HPDE6-E6E7 (cell line): ENCODE measurements around the gene BPI.
"Not testable (repeated sequence)": the region's sequence is repeated elsewhere in the genome, so short reads cannot be mapped to it uniquely, and the experiment has no call there.

Experiments
- DNase-seq: peaks from one replicate; pipeline ENCODE4 v3.0.0; 2011; ENCODE audit warnings: missing footprints; ENCODE audit errors: extremely low spot score

BPI gene

GRCh38 chr20:38277691-38278090 is 26.3 kb upstream of the BPI start:
- no peak for DNase-seq

GRCh38 chr20:38278131-38278530 is 25.8 kb upstream of the BPI start:
- DNase-seq, result no peak

DNA sequence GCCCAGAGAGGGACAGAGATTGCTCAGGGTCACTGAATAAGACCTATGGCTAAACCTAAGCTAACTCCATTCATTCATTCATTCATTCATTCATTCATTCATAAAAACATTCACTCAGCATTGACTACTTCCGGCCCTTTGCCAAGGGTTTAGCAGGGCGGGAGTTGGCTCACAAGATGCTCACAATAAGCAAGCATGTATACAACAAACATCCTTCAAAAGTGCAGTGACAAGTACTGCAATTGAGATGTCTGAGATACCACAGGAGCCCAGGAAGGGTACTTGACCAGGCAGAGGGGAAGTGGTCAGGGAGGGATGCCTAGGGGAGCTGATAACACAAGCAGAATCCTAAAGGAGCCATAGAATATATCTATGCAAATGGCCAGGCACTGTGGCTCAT is 25.2 kb upstream of the BPI start:
- no peak for DNase-seq

DNA sequence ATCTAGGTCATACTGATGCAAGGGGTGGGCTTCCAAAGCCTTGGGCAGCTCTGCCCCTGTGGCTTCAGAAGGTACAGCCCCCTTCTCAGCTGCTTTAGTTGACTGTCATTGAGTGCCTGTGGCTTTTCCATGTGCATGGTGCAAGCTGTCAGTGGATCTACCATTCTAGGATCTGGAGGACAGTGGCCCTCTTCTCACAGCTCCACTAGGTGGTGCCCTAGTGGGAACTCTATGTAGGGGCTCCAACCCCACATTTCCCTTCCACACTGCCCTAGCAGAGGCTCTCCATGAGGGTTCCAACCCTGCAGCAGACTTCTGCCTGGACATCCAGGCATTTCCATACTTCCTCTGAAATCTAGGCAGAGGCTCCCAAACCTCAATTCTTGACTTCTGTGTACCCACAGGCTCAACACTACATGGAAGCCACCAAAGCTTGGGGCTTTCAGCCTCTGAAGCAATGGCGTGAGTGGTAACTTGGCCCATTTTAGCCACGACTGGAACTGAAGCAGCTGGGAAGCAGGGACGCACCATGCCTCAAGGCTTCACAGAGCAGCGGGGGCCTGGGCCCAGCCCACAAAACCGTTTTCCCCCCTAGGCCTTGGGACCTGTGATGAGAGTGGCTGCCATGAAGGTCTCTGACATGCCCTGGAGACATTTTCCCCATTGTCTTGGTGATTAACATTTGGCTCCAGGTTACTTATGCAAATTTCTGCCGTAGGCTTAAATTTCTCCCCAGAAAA is 22.6 kb upstream of the BPI start:
- DNase-seq, result not testable (repeated sequence)

- no peak for DNase-seq
These were observed 20.7 kb upstream of the BPI start for GRCh38 chr20:38283236-38283635.

GRCh38 chr20:38284066-38284650 is 19.8 kb upstream of the BPI start:
- not testable (repeated sequence) for DNase-seq

DNA sequence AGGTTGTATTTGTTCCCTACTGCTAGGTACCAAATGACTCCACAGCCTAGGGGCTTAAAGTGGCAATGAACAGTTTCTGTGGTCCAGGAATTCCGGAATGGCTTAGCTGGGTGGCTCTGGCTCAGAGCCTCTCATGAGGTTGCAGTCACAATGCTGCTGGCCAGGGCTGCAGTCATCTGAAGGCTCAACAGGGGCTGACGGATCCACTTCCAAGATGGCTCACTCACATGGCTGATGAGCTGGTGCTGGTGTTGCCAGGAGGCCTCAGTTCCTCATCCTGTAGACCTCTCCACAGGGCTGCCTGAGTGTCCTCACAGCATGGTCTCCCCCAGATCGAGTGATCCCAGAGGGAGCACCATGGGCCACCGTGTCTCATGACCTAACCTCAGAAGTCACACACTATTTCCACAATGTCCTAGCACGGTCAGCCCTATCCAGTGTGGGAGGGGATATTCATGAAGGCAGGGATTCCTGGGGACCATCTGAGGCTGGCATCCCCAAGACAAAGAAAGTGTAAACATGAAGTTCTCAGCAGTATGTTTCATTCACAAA is 19.0 kb upstream of the BPI start:
- DNase-seq, result no peak

- no peak for DNase-seq
These were observed 17.1 kb upstream of the BPI start for GRCh38 chr20:38286586-38287531.

DNA sequence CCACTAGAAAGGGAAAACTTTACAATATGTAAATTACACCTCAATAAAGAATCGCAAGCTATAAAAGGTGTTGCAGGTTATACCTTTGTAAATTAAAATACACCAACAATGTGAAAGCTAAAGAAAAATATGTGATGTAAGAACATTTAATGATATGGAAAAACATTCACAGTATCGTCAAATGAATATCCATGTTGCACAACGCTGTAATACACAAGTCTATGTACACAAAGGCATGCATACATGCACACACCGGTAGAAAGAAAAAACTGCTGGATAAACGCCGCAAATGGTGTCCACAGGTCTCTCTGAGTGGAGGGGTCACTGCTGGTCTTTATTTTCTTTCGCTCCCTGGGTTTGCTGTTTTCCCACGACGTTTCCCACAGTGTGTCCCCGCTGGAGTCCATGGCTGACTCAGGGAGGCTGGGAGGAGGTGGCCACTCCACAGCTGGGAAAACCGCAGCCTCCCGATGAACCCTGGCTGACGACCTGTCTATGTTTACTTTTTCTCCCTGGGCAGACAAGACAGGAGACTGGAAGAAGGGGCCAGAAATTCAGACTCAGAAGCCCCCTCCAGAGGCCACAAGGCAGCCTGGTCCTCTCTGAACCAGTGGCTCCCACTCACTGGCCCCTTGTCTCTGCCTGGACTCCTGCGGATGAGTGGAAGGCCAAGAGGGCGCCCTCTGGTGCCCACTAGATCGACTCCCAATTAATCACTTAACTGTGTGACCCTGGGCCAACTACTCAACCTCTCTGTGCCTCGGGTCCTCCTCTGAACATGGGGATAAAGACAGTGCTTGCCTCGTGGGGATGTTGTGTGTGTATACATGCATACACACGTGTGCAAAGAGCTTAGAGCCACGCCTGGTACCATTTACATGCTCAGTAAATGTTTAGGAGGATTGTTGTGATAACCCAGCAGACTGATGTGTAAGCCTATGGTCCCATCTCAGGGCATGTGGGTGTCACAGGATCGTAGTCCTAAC is 12.8 kb upstream of the BPI start:
- peak; percentile 51 for DNase-seq

DNA sequence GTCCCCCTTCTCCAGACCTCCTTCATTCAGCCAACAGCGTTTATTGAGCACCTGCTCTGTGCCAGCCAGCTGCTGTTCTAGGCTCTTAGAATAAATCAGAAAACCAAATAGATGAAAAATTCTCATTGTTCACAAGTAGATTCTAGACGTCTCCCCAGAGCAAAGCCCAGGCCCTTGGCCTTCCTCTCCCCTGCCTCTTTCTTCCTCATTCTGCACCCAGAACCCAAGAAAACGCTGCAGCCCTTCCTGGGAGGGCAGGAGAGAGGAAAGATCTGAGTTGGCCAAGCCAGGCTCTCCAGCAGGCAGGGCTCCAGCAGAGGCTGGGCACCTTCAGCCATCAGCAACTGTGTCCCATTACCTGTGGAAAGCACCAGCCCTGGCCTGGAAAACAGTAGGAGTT is 12.0 kb upstream of the BPI start:
- no peak for DNase-seq

DNA sequence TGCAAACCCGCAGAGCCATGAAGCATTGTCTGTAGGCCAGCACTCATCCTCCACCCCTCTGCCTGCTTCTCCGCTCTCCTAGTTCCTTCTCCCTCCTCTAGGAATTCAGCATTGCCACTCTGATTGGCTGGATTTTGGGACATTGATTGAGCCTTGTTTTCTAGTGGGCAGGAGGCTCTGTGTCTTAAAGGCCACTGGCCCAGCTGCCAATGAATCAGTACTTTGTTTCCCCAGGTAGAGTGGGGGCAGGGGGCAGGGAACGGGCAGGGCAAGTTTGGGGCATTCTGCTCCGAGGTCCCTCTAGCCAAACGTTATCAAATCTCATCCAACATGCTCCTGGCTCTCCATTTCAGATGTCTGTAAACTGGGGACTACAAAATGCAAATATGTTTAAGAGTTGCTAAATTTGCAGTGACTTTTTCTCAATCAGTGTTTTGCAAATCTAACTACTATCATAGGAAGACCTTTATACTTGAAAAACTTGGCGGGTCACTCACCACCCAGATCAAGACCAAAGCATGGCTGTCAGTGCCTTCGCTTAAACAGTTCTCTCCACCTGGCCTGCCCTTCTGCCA is 10.4 kb upstream of the BPI start:
- no peak for DNase-seq

DNA sequence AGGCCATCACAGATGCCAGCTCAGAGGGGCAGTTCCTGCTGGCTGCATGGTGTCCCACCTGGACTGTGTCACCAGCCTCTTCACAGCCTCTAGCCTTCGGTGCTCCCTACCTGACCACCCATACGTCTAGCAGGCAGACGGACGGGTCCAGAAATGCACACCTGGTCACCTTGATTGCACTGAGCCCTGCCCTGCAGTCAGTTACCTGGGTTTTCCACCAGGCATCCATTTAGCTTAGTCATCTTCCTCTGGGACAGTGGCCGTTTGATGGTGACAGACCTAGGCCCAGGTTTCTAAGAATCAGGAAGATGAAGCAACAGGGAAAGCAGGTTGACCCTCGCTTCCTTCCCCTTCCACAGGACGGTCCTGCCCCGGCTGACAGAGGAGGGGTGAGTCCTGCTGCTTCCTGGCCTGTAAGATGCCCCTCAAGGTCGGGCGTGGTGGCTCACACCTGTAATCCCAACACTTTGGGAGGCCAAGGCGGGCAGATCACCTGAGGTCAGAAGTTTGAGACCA is 9.8 kb upstream of the BPI start:
- DNase-seq, result no peak

GRCh38 chr20:38295811-38296210 is 8.1 kb upstream of the BPI start:
- no peak for DNase-seq

GRCh38 chr20:38296433-38296832 is 7.5 kb upstream of the BPI start:
- no peak for DNase-seq

DNA sequence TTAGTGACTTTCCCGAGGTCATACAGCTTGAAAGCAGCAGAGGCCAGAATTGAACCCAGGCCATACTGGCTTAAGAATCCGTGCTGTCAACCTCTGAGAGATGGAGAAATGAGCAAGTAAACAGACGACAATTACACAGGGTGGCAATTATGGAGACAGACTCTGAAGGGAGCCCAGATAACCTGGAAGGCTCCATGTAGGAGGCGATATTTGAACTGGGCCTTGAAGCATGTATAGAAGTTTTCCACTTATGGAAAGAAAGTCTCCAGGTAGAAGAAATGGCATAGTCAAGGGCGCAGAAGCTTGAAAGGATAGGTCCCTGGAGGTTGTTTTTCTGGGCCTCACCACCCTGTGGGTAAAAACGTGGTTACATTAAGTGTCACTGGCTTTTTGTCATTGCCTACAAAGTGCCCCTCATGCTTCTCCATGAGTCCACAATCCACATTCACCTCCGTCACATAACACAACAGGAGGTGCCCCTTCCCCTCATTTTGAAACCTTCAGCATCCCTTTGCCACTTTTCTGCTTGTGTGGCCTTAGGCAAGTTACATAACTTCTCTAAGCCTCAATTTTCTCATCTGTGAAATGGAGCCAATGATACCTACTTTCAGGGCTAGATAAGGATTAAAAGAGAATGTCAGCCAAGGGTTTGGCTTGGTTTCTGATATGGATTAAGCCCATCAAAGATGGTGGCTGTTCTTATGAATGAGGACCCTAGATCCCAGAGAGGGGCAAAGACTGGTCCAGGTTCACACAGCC is 5.9 kb upstream of the BPI start:
- no peak for DNase-seq

DNA sequence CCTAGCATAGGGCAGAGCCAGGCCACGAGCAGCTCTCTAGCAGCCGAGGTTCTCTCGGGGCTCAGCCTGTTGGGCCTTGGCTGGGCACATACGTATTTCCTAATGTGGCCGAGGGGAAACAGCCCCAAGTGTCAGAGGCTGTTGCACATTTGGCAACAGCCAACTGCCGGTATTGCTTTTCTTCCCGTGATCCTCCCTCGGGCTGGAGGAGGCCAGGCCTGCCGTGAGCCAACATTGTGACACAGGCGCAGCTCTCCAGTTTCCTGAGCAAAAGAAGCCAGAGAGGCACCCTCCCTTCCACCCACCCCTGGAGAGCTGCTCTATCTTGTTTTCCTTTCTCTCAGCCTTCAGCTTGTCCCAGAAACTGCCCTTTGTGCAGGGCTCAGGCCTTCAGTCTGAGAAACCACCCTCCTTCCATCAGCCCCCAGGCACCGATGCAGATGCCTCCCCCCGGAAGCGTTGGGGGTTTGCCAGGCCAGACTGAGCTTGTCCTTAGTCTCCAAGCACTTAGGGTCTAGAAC is 5.1 kb upstream of the BPI start:
- DNase-seq, result no peak

DNA sequence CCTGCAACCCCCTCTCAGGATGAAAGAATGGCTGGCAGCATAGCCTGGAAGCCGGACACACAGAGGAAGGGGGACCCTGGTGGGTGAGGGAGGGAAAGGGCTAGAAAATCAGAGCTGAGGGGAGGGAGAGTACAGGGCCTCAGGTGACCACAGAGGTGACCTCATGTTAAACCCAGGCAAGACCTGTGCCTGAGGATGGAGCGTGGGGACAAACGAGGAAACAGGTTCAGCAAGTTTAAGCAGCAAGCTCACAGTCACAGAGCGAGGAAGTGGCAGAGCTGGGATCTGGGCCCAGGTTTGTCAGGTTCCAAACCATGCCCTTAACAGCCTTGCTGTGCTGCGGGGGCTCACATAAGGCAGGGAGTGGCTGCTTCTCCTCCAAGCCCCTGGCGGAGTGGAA is 4.0 kb upstream of the BPI start:
- DNase-seq, result peak; percentile 52

GRCh38 chr20:38300438-38300837 is 3.5 kb upstream of the BPI start:
- no peak for DNase-seq

- no peak for DNase-seq
These were observed 2.6 kb upstream of the BPI start for GRCh38 chr20:38301309-38301708.

DNA sequence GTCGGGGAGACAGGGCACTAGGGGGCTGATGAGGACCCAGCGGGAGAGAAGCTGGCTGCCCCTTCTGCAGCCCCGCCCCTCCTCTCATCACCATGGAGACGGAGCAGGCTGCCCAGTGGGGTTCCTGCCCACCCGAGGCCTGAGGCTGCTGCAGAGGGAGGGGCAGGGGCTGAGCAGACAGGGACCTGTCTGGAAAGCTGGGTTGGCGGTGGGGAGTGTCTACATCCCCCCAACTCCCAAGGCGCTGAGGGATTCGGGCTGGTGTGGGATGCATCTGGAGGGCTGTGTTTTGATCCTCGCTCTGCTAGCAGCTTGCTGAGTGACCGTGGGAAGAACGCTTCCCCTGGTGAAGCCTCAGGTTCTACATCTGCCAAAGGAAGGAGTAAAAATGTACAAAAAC is 1.2 kb upstream of the BPI start:
- DNase-seq, result no peak
